ENCODE data around the gene CEACAM7.
"Not testable (repeated sequence)": the region's sequence is repeated elsewhere in the genome, so short reads cannot be mapped to it uniquely, and the experiment has no call there.

CEACAM7 gene

DNA sequence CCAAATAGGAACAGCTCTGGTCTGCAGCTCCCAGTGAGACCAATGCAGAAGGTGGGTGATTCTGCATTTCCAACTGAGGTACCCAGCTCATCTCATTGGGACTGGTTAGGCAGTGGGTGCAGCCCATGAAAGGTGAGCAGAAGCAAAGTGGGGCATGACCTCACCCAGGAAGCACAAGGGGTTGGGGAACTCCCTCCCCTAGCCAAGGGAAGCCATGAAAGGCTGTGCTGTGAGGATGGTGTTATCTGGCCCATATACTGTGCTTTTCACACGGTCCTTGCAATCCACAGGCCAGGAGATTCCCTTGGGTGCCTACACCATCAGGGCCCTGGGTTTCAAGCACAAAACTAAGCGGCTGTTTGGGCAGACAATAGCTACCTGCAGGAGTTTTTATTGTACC, 31.3 kb downstream of the CEACAM7 start:
- not testable (repeated sequence) for DNase-seq (ENCODE audit: low spot score)

GRCh38 chr19:41652250-41652649, 35.8 kb downstream of the CEACAM7 start:
- no peak for DNase-seq (ENCODE audit: low spot score)

DNA sequence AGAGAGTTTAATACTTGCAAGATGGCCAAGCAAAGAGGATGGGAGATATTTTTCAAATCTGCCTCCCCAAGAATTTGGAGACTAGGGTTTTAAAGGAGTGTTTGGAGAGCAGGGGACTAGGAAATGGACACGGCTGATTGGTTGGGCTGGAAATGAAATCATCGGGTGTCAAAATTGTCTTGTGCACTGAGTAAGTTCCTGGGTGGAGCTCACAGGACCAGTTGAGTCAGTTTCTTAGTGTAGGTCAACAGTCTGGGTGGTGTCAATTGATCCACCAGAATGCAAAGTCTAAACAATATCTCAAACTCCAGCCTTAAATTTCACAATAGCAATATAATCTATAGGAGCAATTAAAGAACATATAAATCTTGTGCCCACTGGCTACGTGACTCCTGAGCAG, 38.2 kb downstream of the CEACAM7 start:
- DNase-seq (ENCODE audit: low spot score), result no peak

DNA sequence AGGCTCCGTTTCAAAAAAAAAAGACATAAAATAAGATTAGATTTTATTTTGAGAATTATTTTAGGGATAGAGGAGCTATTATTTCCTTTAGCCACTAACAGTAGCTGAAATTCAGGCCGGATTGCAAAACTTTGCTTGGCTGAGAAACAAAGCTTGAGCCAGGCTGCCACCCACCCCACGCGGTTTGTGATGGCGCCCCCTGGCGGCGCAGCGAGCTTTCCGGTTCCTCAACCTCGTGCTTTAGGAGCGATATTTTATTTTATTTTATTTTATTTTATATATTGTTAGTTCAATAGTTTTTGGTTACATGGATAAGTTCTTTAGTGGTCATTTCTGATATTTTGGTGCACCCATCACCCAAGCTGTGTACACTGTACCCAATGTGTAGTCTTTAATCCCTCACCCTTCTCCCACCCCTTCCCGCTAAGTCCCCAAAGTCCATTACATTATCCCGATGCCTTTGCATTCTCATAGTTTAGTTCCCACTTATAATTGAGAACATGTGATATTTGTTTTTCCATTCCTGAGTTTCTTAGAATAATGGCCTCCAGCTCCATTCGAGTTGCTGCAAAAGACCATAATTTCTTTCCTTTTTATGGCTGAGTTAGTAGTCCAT, 41.4 kb downstream of the CEACAM7 start:
- no peak for DNase-seq (ENCODE audit: low spot score)

- DNase-seq (ENCODE audit: low spot score), result peak; percentile 70
Observed at GRCh38 chr19:41641879-41642485, 46.1 kb downstream of the CEACAM7 start.

- DNase-seq (ENCODE audit: low spot score), result peak; percentile 29
Observed at GRCh38 chr19:41638641-41639081, 49.4 kb downstream of the CEACAM7 start.

DNA sequence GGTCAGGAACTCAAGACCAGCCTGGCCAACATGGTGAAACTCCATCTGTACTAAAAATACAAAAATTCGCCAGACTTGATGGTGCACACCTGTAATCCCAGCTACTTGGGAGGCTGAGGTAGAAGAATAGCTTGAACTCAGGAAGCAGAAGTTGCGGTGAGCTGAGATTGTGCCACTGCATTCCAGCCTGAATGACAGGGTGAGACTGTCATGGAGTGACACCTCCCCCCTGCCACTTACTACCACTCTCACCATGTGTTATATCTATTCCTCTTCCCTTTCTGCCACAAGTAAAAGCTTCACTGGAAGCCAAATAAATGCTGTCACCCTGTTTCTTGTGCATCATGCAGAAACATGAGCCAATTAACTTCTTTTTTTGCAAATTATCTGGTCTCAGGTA, 50.6 kb downstream of the CEACAM7 start:
- DNase-seq (ENCODE audit: low spot score), result no peak

GRCh38 chr19:41627966-41628675, 59.9 kb downstream of the CEACAM7 start:
- DNase-seq (ENCODE audit: low spot score), result no peak

GRCh38 chr19:41626877-41627276, 61.2 kb downstream of the CEACAM7 start, which contains the start of gene CEACAM4:
CEACAM4 (minus strand) TSS chr19:41627074; CDS start chr19:41626963, 111 bp downstream.
- DNase-seq (ENCODE audit: low spot score), result no peak

DNA sequence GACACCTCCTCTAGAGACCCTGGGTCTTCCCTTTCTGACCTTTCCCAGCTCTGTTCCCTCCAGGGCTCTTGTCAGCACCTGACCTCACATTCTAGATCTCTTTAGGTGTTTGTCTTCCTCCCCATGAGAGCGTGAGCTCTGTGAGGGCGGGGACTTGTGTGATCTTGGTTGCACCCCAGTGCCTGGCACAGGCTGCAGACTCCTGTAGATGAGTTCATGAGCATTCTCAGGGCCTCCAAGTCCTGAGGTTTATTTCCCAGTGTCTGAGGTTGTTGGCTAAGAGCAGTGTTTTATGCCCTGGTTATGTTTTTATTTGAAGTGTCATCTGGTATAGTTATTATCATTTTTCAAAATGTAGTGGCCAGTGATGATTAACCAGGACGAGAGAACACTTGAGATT, 61.8 kb downstream of the CEACAM7 start:
- no peak for DNase-seq (ENCODE audit: low spot score)

DNA sequence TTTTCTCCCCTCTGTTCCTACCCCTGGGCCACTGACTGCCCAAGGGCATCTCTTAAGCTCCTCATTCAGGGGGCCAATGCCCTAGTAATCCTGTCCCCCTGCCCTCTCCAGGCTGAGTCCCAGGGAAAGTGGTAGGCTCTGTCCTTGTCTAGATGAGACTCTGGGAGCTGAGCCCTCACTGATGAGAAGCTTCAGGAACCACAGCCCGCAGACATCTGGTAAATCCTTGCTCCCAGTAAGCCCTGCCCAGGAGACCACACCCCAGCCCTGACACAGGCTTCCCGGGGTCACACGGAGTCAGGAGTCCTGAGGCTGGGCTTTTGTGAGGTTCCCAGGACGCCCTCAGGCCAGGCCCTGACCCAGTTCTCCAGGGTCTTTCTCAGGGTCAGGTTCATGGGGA, 63.1 kb downstream of the CEACAM7 start:
- DNase-seq (ENCODE audit: low spot score), result peak; percentile 32

- DNase-seq (ENCODE audit: low spot score), result peak; percentile 22
Observed at GRCh38 chr19:41624515-41624914, 63.6 kb downstream of the CEACAM7 start.

- no peak for DNase-seq (ENCODE audit: low spot score)
Observed at GRCh38 chr19:41623360-41623759, 64.7 kb downstream of the CEACAM7 start.
